Liver (tissue), 9 donors: ENCODE results near the gene CCDC126. TPM values are rescaled to one million over a fixed set of nuclear protein-coding genes. Genes with fewer than 3 reads are reported as not detected.

Experiments used
- DNase-seq: peaks from one replicate; pipeline ENCODE4 v3.0.0-alpha.2; 2017; ENCODE audit warnings: low spot score
- H3K27ac ChIP-seq, 2 donors: one replicate each; pipeline ENCODE4 v1.7.0; 2013; ENCODE audit warnings: inconsistent platforms in 2 of 2, low read length in 2 of 2, control low read depth in 1 of 2, low read depth in 1 of 2, mild to moderate bottlenecking in 1 of 2
- H3K27me3 ChIP-seq, 4 donors: one replicate each; pipeline versions ENCODE4 v1.6.1 to v1.7.0; 2013; ENCODE audit warnings: low read length in 3 of 4, inconsistent platforms in 1 of 4, mild to moderate bottlenecking in 1 of 4, moderate library complexity in 1 of 4; ENCODE audit not compliant: control insufficient read depth in 4 of 4, insufficient read depth in 4 of 4
- H3K36me3 ChIP-seq, 4 donors: one replicate each; pipeline versions ENCODE4 v1.6.1 to v1.7.0; 2013; ENCODE audit warnings: low read length in 3 of 4, mild to moderate bottlenecking in 3 of 4, low read depth in 1 of 4, moderate library complexity in 1 of 4; ENCODE audit not compliant: control insufficient read depth in 4 of 4, insufficient read depth in 3 of 4
- H3K4me1 ChIP-seq, 4 donors: one replicate each; pipeline versions ENCODE4 v1.6.1 to v1.7.0; 2013; ENCODE audit warnings: low read length in 3 of 4, mild to moderate bottlenecking in 3 of 4, moderate library complexity in 1 of 4; ENCODE audit not compliant: control insufficient read depth in 4 of 4, insufficient read depth in 4 of 4
- H3K4me3 ChIP-seq, 3 donors: one replicate each; pipeline versions ENCODE4 v1.6.1 to v1.7.0; 2013; ENCODE audit warnings: low read length in 3 of 3, control low read depth in 1 of 3, low read depth in 1 of 3, mild to moderate bottlenecking in 1 of 3
- H3K9ac ChIP-seq, 2 donors: one replicate each; pipeline ENCODE4 v1.7.0; 2013; ENCODE audit warnings: low read length in 2 of 2, mild to moderate bottlenecking in 2 of 2, moderate library complexity in 2 of 2, control low read depth in 1 of 2, low read depth in 1 of 2
- H3K9me3 ChIP-seq, 4 donors: one replicate each; pipeline versions ENCODE4 v1.6.1 to v1.7.0; 2013; ENCODE audit warnings: low read length in 3 of 4; ENCODE audit not compliant: control insufficient read depth in 4 of 4
- EGR1 ChIP-seq, 2 donors: IDR thresholded peaks; 2 replicates each; pipeline ENCODE4 v1.6.1; 2016 to 2018; ENCODE audit warnings: antibody characterized with exemption in 2 of 2, low read depth in 2 of 2
- FOXA1 ChIP-seq: IDR thresholded peaks from 2 replicates; pipeline ENCODE4 v1.6.1; 2016; ENCODE audit warnings: antibody characterized with exemption
- GABPA ChIP-seq, 2 donors: IDR thresholded peaks in 1 of 2; conservative IDR thresholded peaks in 1 of 2; 2 replicates each; pipeline ENCODE4 v1.6.1; 2016; ENCODE audit warnings: antibody characterized with exemption in 2 of 2, mild to moderate bottlenecking in 1 of 2, moderate library complexity in 1 of 2
- HNF4A ChIP-seq, 2 donors: conservative IDR thresholded peaks; 2 replicates each; pipeline ENCODE4 v1.6.1; 2016; ENCODE audit warnings: antibody characterized with exemption in 2 of 2, mild to moderate bottlenecking in 2 of 2
- HNF4G ChIP-seq: IDR thresholded peaks from 2 replicates; pipeline ENCODE4 v1.6.1; 2016; ENCODE audit warnings: antibody characterized with exemption
- JUND ChIP-seq, 2 donors: IDR thresholded peaks; 2 replicates each; pipeline ENCODE4 v1.6.1; 2016; ENCODE audit warnings: antibody characterized with exemption in 2 of 2
- RAD21 ChIP-seq, 2 donors: IDR thresholded peaks; 2 replicates each; pipeline ENCODE4 v1.6.1; 2016; ENCODE audit warnings: antibody characterized with exemption in 2 of 2, mild to moderate bottlenecking in 2 of 2
- RXRA ChIP-seq, 2 donors: IDR thresholded peaks; 2 replicates each; pipeline ENCODE4 v1.6.1; 2017 to 2018; ENCODE audit warnings: antibody characterized with exemption in 2 of 2, mild to moderate bottlenecking in 1 of 2
- SP1 ChIP-seq: IDR thresholded peaks from 2 replicates; pipeline ENCODE4 v1.6.1; 2018; ENCODE audit warnings: antibody characterized with exemption, mild to moderate bottlenecking
- TAF1 ChIP-seq: conservative IDR thresholded peaks from 2 replicates; pipeline ENCODE4 v1.6.1; 2016; ENCODE audit warnings: antibody characterized with exemption, mild to moderate bottlenecking
- YY1 ChIP-seq: IDR thresholded peaks from 2 replicates; pipeline ENCODE4 v1.6.1; 2016; ENCODE audit warnings: antibody characterized with exemption, mild to moderate bottlenecking
- WGBS: extraction: QIAGEN DNeasy Blood & Tissue Kit; methylation state at CpG from one replicate; pipeline ENCODE4 v1.1.7; 2013; 5-methylcytosine and 5-hydroxymethylcytosine counted together
- polyA plus RNA-seq, 2 donors: library from polyadenylated mRNA; stranded (reverse) in 1 of 2; unstranded in 1 of 2; fragments of 200-250 nt in 1 of 2; fragments of >200 nt in 1 of 2; fragmentation: Nextera tagmentation in 1 of 2; extraction: Ambion mirVana in 1 of 2; gene quantifications; one replicate each; pipeline versions ENCODE4 v1.2.1 to v1.2.3, GENCODE V29; 2013 to 2015
- total RNA-seq, 2 donors: library from RNA; depleted of rRNA; stranded (reverse); fragments of >200 nt; gene quantifications; one replicate each; pipeline ENCODE4 v1.2.3, GENCODE V29; 2014
- TF ChIP-seq, protein P1 (sequence below): IDR thresholded peaks from 2 replicates; pipeline ENCODE4 v1.6.1; 2016; ENCODE audit warnings: antibody characterized with exemption
- TF ChIP-seq, protein P2 (sequence below): IDR thresholded peaks from 2 replicates; pipeline ENCODE4 v1.6.1; 2016; ENCODE audit warnings: antibody characterized with exemption, mild to moderate bottlenecking
- TF ChIP-seq, protein P3 (sequence below): IDR thresholded peaks from 2 replicates; pipeline ENCODE4 v1.6.1; 2016; ENCODE audit warnings: antibody characterized with exemption
- TF ChIP-seq, protein P4 (sequence below): fragments of 150-350 bp; IDR thresholded peaks from 2 replicates; pipeline ENCODE4 v1.5.1; 2017; ENCODE audit warnings: improper control_type of control experiment, low read depth, low read length; ENCODE audit not compliant: missing input control
- donor health status: healthy.
- donor health status: healthy.
- donor health status: healthy.
- donor health status: healthy.
- donor health status: healthy.

The CCDC126 gene
- total and polyA plus RNA-seq, 4 donors = 4.8 to 11.3 (median 7.8) TPM

DNA sequence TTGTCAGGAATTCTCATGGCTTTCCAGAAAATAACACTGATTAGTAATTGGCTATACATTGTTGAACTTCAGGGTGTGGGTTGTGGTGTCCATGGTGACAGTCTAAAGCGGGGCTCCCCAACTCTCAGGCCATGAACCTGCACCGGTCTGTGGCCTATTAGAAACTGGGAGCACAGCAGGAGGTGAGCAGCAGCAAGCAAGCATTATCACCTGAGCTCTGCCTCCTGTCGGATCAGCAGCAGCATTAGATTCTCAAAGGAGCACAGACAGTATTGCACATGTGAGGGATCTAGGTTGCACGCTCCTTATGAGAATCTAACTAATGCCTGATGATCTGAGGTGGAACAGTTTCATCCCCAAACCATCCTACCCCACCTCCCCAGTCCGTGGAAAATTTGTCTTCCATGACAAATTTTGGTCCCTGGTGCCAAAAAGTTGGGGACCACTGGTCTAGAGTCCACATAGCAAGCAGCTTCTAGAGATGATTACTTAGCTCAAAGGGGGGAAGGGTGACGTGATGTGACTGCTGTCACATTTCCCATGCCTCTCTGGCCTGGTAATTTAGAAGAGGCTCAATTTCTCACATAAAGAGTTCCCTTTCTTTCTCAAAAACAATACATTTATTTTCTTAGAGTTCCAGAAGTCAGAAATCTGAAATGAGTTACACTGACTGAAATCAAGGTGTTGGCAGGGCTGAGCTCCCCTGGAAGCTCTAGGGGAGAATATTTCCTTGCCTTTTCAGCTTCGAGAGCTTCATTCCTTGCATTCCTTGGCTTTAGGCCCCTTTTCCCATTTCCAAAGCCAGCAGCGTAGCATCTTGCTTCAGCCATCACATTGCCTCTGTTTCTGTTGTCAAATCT lies 65.2 kb downstream of the CCDC126 start:
- 90% methylated on average over 8 of the region's 8 CpGs for WGBS
- H3K4me1 ChIP-seq = no peaks in the 10 kb centered on the region
- TF ChIP-seq, protein P1, sequence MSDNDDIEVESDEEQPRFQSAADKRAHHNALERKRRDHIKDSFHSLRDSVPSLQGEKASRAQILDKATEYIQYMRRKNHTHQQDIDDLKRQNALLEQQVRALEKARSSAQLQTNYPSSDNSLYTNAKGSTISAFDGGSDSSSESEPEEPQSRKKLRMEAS = no peak
- no peak for TF ChIP-seq YY1
- no peak for TF ChIP-seq JUND (IDR thresholded peaks at IDR 0.05)
- no peak for TF ChIP-seq RAD21 (IDR thresholded peaks at IDR 0.05)
- TF ChIP-seq, protein P2, sequence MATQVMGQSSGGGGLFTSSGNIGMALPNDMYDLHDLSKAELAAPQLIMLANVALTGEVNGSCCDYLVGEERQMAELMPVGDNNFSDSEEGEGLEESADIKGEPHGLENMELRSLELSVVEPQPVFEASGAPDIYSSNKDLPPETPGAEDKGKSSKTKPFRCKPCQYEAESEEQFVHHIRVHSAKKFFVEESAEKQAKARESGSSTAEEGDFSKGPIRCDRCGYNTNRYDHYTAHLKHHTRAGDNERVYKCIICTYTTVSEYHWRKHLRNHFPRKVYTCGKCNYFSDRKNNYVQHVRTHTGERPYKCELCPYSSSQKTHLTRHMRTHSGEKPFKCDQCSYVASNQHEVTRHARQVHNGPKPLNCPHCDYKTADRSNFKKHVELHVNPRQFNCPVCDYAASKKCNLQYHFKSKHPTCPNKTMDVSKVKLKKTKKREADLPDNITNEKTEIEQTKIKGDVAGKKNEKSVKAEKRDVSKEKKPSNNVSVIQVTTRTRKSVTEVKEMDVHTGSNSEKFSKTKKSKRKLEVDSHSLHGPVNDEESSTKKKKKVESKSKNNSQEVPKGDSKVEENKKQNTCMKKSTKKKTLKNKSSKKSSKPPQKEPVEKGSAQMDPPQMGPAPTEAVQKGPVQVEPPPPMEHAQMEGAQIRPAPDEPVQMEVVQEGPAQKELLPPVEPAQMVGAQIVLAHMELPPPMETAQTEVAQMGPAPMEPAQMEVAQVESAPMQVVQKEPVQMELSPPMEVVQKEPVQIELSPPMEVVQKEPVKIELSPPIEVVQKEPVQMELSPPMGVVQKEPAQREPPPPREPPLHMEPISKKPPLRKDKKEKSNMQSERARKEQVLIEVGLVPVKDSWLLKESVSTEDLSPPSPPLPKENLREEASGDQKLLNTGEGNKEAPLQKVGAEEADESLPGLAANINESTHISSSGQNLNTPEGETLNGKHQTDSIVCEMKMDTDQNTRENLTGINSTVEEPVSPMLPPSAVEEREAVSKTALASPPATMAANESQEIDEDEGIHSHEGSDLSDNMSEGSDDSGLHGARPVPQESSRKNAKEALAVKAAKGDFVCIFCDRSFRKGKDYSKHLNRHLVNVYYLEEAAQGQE = no peak
- no peak for TF ChIP-seq RXRA (IDR thresholded peaks at IDR 0.05)
- no peak for TF ChIP-seq EGR1 (IDR thresholded peaks at IDR 0.05; ENCODE audit: low read depth in 2 of 2)
- H3K9me3 ChIP-seq = no peaks in the 10 kb centered on the region
- H3K4me3 ChIP-seq = no peak overlapping the region
- H3K9ac ChIP-seq = no peak overlapping the region
- no peaks in the 10 kb centered on the region for H3K27me3 ChIP-seq
- no peak for DNase-seq
- H3K36me3 ChIP-seq = no peaks in the 10 kb centered on the region
- H3K27ac ChIP-seq = no peak overlapping the region

DNA sequence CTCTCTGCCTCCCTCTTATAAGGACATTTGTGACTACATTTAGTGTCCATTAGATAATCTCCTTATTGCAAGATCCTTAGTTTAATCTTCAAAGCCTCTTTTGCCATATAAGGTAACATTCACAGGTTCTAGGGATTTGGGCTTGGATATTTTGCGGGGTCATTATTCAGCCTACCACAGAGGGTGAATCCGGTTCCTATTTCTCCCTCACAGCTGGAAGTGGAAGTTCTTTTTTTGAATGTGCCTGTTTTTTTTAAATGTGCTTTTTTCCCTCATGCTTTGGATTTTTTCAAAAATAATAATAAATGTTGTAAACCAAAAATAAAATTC lies 65.8 kb downstream of the CCDC126 start:
- Histone ChIP-seq H3K27me3 (no peaks in the 10 kb centered on the region), H3K27ac (no peak overlapping the region), H3K9me3 (no peaks in the 10 kb centered on the region), H3K9ac (no peak overlapping the region), H3K4me3 (no peak overlapping the region), H3K4me1 (no peaks in the 10 kb centered on the region), H3K36me3 (no peaks in the 10 kb centered on the region)
- DNase-seq = no peak
- 96% methylated on average over 2 of the region's 2 CpGs for WGBS
- TF ChIP-seq, protein P2 = no peak
- TF ChIP-seq TAF1 = no peak
- TF ChIP-seq GABPA (IDR thresholded peaks at IDR 0.05 in 1 of 2, conservative IDR thresholded peaks at IDR 0.05 in 1 of 2) = no peak
- no peak for TF ChIP-seq HNF4G
- no peak for TF ChIP-seq RAD21 (IDR thresholded peaks at IDR 0.05)
- TF ChIP-seq, protein P1 = no peak
- TF ChIP-seq, protein P3, sequence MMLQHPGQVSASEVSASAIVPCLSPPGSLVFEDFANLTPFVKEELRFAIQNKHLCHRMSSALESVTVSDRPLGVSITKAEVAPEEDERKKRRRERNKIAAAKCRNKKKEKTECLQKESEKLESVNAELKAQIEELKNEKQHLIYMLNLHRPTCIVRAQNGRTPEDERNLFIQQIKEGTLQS = no peak
- TF ChIP-seq, protein P4, sequence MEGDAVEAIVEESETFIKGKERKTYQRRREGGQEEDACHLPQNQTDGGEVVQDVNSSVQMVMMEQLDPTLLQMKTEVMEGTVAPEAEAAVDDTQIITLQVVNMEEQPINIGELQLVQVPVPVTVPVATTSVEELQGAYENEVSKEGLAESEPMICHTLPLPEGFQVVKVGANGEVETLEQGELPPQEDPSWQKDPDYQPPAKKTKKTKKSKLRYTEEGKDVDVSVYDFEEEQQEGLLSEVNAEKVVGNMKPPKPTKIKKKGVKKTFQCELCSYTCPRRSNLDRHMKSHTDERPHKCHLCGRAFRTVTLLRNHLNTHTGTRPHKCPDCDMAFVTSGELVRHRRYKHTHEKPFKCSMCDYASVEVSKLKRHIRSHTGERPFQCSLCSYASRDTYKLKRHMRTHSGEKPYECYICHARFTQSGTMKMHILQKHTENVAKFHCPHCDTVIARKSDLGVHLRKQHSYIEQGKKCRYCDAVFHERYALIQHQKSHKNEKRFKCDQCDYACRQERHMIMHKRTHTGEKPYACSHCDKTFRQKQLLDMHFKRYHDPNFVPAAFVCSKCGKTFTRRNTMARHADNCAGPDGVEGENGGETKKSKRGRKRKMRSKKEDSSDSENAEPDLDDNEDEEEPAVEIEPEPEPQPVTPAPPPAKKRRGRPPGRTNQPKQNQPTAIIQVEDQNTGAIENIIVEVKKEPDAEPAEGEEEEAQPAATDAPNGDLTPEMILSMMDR = no peak
- TF ChIP-seq HNF4A (conservative IDR thresholded peaks at IDR 0.05) = no peak
- no peak for TF ChIP-seq SP1
- TF ChIP-seq RXRA (IDR thresholded peaks at IDR 0.05) = no peak
- TF ChIP-seq FOXA1 = no peak
